ENCODE data around the gene AZI2. TPM values are rescaled to one million over a fixed set of nuclear protein-coding genes. Genes with fewer than 3 reads are reported as not detected.

Gene AZI2
- total RNA-seq, 1 experiment from 2014 or later, result 31.3 TPM

- no peak for TF ChIP-seq OVOL2 (CRISPR knock-in tag; IDR thresholded peaks at IDR 0.05; ENCODE audit: borderline replicate concordance)
- no peak for TF ChIP-seq FOXJ3 (CRISPR knock-in tag; IDR thresholded peaks at IDR 0.05; ENCODE audit: borderline replicate concordance)
- TF ChIP-seq, protein P1, sequence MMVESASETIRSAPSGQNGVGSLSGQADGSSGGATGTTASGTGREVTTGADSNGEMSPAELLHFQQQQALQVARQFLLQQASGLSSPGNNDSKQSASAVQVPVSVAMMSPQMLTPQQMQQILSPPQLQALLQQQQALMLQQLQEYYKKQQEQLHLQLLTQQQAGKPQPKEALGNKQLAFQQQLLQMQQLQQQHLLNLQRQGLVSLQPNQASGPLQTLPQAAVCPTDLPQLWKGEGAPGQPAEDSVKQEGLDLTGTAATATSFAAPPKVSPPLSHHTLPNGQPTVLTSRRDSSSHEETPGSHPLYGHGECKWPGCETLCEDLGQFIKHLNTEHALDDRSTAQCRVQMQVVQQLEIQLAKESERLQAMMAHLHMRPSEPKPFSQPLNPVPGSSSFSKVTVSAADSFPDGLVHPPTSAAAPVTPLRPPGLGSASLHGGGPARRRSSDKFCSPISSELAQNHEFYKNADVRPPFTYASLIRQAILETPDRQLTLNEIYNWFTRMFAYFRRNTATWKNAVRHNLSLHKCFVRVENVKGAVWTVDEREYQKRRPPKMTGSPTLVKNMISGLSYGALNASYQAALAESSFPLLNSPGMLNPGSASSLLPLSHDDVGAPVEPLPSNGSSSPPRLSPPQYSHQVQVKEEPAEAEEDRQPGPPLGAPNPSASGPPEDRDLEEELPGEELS (CRISPR knock-in tag; IDR thresholded peaks at IDR 0.05), result no peak
- TF ChIP-seq SMAD3 (CRISPR knock-in tag; IDR thresholded peaks at IDR 0.05; ENCODE audit: borderline replicate concordance), result no peak
- TF ChIP-seq MLX (CRISPR knock-in tag; IDR thresholded peaks at IDR 0.05), result no peak
- no peak for TF ChIP-seq E2F5 (CRISPR knock-in tag; IDR thresholded peaks at IDR 0.05)
Observed at GRCh38 chr3:28299705-28300104, 48.9 kb downstream of the AZI2 start (continued).

DNA sequence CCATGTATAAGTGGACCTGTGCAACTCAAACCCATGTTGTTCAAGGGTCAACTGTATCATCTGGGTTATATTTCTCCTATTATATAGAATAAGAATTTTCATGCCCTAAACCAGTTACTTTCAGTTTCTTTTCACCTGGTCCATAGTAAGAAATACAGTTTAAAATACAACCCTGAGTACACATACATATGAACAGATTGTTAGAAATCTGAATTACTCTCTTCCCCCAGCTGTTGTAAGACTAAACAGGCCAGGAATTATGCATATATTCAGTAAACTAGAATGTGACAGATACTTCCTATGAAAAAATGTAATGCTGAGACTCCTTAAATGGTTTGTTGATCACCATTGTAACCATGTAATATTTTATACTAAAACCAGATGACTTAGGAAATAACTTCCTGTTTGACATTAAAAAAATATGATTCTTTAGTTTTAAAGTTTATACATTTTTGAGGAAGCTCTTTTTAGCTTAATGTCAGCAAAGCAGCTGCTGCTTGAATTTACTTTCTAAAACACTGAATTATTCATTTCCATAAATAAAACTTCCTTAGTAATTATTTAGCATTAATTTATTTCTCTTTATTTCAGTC is 52.6 kb downstream of the AZI2 start:
- peaks cover 3% of the 10 kb centered on the region for H3K36me3 Mint-ChIP-seq
- H3K27me3 Mint-ChIP-seq (ENCODE audit: low read depth), result no peaks in the 10 kb centered on the region
- peaks cover under 1% of the 10 kb centered on the region for H3K9me3 Mint-ChIP-seq
- TF ChIP-seq ZNF416 (CRISPR knock-in tag; IDR thresholded peaks at IDR 0.05) (no peak), ELF4 (CRISPR knock-in tag; IDR thresholded peaks at IDR 0.05; ENCODE audit: low read depth) (no peak), ZMAT4 (CRISPR knock-in tag; IDR thresholded peaks at IDR 0.05) (no peak), SOX15 (CRISPR knock-in tag; IDR thresholded peaks at IDR 0.05) (no peak), ATF2 (CRISPR knock-in tag; IDR thresholded peaks at IDR 0.05; ENCODE audit: borderline replicate concordance, low read depth) (no peak)
- TF ChIP-seq, protein P2, sequence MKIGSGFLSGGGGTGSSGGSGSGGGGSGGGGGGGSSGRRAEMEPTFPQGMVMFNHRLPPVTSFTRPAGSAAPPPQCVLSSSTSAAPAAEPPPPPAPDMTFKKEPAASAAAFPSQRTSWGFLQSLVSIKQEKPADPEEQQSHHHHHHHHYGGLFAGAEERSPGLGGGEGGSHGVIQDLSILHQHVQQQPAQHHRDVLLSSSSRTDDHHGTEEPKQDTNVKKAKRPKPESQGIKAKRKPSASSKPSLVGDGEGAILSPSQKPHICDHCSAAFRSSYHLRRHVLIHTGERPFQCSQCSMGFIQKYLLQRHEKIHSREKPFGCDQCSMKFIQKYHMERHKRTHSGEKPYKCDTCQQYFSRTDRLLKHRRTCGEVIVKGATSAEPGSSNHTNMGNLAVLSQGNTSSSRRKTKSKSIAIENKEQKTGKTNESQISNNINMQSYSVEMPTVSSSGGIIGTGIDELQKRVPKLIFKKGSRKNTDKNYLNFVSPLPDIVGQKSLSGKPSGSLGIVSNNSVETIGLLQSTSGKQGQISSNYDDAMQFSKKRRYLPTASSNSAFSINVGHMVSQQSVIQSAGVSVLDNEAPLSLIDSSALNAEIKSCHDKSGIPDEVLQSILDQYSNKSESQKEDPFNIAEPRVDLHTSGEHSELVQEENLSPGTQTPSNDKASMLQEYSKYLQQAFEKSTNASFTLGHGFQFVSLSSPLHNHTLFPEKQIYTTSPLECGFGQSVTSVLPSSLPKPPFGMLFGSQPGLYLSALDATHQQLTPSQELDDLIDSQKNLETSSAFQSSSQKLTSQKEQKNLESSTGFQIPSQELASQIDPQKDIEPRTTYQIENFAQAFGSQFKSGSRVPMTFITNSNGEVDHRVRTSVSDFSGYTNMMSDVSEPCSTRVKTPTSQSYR (CRISPR knock-in tag; IDR thresholded peaks at IDR 0.05), result no peak
- ATAC-seq, result no peak
- H3K27ac Mint-ChIP-seq, result no peak overlapping the region
- H3K4me3 Mint-ChIP-seq, result no peak overlapping the region
- CTCF ChIA-PET, result interaction anchor here (1.6 kb wide), 1 partner anchor 584 kb away, joined by 4 read pairs; no protein-coding TSS in a partner anchor
- POLR2A ChIA-PET, result no interaction called here
- no peak for DNase-seq (ENCODE audit: low spot score)
- H3K4me1 Mint-ChIP-seq, result peaks cover 26% of the 10 kb centered on the region

DNA sequence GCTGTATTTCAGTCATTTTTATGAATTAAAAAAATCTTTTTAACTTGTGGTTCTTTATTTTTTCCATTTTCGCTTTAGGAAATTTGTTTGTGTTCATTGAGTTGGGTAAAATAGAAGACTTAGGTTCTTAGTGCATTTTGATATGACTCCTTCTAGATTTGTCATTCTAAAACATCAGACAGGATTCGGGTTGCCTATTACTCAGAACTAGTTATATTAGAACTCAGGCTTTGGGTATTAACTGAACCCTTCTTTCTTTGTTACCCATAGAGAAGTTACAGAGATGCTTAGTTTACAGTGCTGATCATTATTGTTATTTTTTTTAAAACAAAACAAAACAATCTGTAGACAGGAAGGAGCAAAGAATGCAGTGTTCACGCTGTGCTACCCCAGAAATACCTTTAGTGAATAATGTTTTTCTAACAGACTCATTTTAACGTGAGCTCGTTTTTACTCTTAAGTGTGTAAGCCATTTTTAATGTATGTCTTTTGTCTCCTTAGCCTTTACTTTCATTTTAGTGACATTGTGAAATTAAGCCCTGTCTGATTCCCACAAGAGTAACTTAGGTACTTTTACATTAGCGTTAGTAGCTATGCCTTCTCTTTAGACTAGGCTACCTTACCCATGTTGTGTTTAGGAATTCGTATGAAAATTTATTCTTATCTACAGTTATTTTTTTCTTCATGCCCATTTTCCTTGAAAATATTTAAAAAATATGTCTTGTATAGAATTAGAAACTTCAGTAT is 53.8 kb downstream of the AZI2 start:
- H3K4me1 Mint-ChIP-seq, result peaks cover 26% of the 10 kb centered on the region
- no peak overlapping the region for H3K4me3 Mint-ChIP-seq
- no peak overlapping the region for H3K27ac Mint-ChIP-seq
- peaks cover 10% of the 10 kb centered on the region for H3K9me3 Mint-ChIP-seq
- ATAC-seq (no peak), DNase-seq (ENCODE audit: low spot score) (no peak)
- POLR2A ChIA-PET, result no interaction called here
- CTCF ChIA-PET, result interaction anchor here (1.2 to 1.4 kb wide), 2 partner anchors 23 to 583 kb away, joined by 3 to 6 read pairs; no protein-coding TSS in a partner anchor
- peaks cover 15% of the 10 kb centered on the region for H3K36me3 Mint-ChIP-seq
- H3K27me3 Mint-ChIP-seq (ENCODE audit: low read depth), result no peaks in the 10 kb centered on the region
- TF ChIP-seq MLX (CRISPR knock-in tag; IDR thresholded peaks at IDR 0.05), result no peak
- TF ChIP-seq TEAD1 (CRISPR knock-in tag; IDR thresholded peaks at IDR 0.05), result no peak
- TF ChIP-seq FOXP1 (CRISPR knock-in tag; IDR thresholded peaks at IDR 0.05; ENCODE audit: borderline replicate concordance), result no peak
- TF ChIP-seq RORB (CRISPR knock-in tag; IDR thresholded peaks at IDR 0.05), result no peak
- TF ChIP-seq CBFB (CRISPR knock-in tag; IDR thresholded peaks at IDR 0.05; ENCODE audit: low read depth), result no peak
- TF ChIP-seq E2F5 (CRISPR knock-in tag; IDR thresholded peaks at IDR 0.05), result no peak
- no peak for TF ChIP-seq ESRRA (CRISPR knock-in tag; IDR thresholded peaks at IDR 0.05; ENCODE audit: borderline replicate concordance)
- TF ChIP-seq MYBL2 (CRISPR knock-in tag; IDR thresholded peaks at IDR 0.05), result no peak
- TF ChIP-seq CREB1 (CRISPR knock-in tag; IDR thresholded peaks at IDR 0.05), result no peak
